Skeletal muscle satellite cell (primary cell): Measurements from ENCODE around the gene ADGRB3.

ENCODE experiments used
- H3K27me3 ChIP-seq: 2 replicates; pipeline ENCODE4 v1.7.0; 2013; ENCODE audit warnings: low read length; ENCODE audit not compliant: control insufficient read depth, insufficient read depth
- H3K36me3 ChIP-seq: 2 replicates; pipeline ENCODE4 v1.7.0; 2013; ENCODE audit warnings: mild to moderate bottlenecking, control low read depth, low read length; ENCODE audit not compliant: insufficient read depth
- H3K4me1 ChIP-seq: 2 replicates; pipeline ENCODE4 v1.7.0; 2013; ENCODE audit warnings: low read length; ENCODE audit not compliant: control insufficient read depth, insufficient read depth
- H3K4me2 ChIP-seq: 2 replicates; pipeline ENCODE4 v1.7.0; 2013; ENCODE audit warnings: mild to moderate bottlenecking, low read length
- H3K4me3 ChIP-seq: 2 replicates; pipeline ENCODE4 v1.7.0; 2013; ENCODE audit warnings: low read length
- H3K9ac ChIP-seq: 2 replicates; pipeline ENCODE4 v1.7.0; 2013; ENCODE audit warnings: mild to moderate bottlenecking, low read depth, low read length, moderate library complexity
- H3K9me3 ChIP-seq: replicated peaks from 2 replicates; pipeline ENCODE4 v1.7.0; 2013; ENCODE audit warnings: mild to moderate bottlenecking, control low read depth, low read length

Gene ADGRB3

DNA sequence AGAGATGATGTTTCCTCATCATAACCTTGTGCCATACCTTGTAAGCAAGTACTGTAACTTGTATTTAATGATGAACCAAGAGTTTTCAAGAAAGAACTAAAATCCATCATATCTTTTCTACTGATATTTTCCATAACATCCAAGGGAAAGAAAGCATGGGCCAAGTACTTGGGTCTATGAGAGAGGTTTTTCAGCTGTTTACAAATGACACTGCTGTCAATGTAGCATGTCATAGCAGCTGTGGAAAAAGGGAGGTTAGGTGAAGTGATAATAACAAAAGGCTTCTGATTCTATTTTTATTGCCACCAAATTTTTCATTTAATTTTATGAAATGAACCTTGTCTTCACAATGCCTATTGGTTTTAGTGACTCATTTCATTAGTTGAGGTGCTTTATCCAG, 679.4 kb downstream of the ADGRB3 start:
- Histone ChIP-seq H3K36me3 (no peaks in the 10 kb centered on the region), H3K9ac (no peak overlapping the region), H3K9me3 (no peaks in the 10 kb centered on the region), H3K27me3 (no peaks in the 10 kb centered on the region), H3K4me1 (no peaks in the 10 kb centered on the region), H3K4me2 (no peak overlapping the region), H3K4me3 (no peak overlapping the region)

GRCh38 chr6:69331886-69332285, 696.8 kb downstream of the ADGRB3 start:
- Histone ChIP-seq H3K9me3 (no peaks in the 10 kb centered on the region), H3K27me3 (no peaks in the 10 kb centered on the region), H3K4me3 (no peak overlapping the region), H3K4me2 (no peak overlapping the region), H3K9ac (no peak overlapping the region), H3K36me3 (no peaks in the 10 kb centered on the region), H3K4me1 (no peaks in the 10 kb centered on the region)

GRCh38 chr6:69337311-69337710, 702.2 kb downstream of the ADGRB3 start:
- H3K4me2 ChIP-seq, result no peak overlapping the region
- no peaks in the 10 kb centered on the region for H3K36me3 ChIP-seq
- H3K9me3 ChIP-seq, result no peaks in the 10 kb centered on the region
- H3K9ac ChIP-seq, result no peak overlapping the region
- no peak overlapping the region for H3K4me3 ChIP-seq
- no peaks in the 10 kb centered on the region for H3K4me1 ChIP-seq
- no peaks in the 10 kb centered on the region for H3K27me3 ChIP-seq

DNA sequence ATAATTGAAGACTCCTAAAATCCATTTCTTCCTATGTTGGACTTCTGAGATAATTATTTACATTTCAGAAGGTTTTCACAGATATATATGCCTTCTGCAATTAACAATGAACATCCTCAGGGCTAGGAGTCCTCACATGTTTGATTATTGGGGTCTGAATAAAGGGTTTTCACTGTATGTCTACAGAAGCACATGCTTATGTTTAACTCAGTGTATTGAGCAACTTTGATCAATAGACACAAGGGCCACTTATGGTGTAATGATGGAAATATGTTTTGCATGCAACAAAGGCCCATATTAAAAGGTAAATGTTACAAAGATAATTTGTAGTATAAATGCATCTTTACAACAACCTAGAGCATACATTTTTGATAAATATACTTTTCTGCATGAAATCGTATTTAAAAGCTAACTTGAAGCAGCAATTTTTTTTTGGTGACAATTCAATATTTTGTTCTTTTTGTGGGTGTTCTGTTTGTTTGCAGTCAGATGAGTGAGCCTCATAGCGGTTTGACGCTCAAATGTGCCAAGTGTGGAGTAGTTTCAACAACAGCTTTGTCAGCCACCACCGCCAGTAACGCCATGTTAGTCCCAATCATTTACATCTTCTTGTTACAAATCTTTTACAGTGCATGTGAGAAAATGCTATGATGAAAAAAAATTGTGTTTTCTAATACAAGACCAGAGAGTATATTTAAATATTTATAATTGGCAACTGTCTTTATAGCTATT, 703.5 kb downstream of the ADGRB3 start:
- Histone ChIP-seq H3K4me3 (no peak overlapping the region), H3K4me1 (no peaks in the 10 kb centered on the region), H3K9me3 (no peaks in the 10 kb centered on the region), H3K27me3 (no peaks in the 10 kb centered on the region), H3K36me3 (no peaks in the 10 kb centered on the region), H3K4me2 (no peak overlapping the region), H3K9ac (no peak overlapping the region)

GRCh38 chr6:69339163-69339550, 704.1 kb downstream of the ADGRB3 start:
- H3K4me3 ChIP-seq, result no peak overlapping the region
- no peak overlapping the region for H3K9ac ChIP-seq
- H3K36me3 ChIP-seq, result no peaks in the 10 kb centered on the region
- no peaks in the 10 kb centered on the region for H3K27me3 ChIP-seq
- no peaks in the 10 kb centered on the region for H3K9me3 ChIP-seq
- no peak overlapping the region for H3K4me2 ChIP-seq
- no peaks in the 10 kb centered on the region for H3K4me1 ChIP-seq

DNA sequence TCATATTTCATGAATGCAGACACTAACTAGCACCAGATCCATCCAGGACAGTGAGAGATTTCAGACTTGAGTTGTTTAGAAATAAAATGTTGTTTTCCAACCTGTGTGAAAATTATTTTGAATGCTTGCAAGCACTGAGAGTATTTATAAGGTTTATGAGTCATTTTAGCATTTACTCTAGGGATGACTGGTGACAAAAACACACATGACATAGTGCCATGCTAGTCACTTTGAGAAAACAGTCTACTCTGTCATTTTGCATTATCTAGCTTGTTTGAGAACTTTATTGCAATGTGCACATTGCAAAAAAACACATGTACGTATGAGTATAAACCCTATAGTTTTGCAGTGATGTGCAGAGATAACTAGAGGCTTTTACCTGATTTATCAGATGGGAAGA, 705.1 kb downstream of the ADGRB3 start:
- Histone ChIP-seq H3K9ac (no peak overlapping the region), H3K36me3 (no peaks in the 10 kb centered on the region), H3K4me1 (no peaks in the 10 kb centered on the region), H3K4me3 (no peak overlapping the region), H3K4me2 (no peak overlapping the region), H3K27me3 (no peaks in the 10 kb centered on the region), H3K9me3 (no peaks in the 10 kb centered on the region)

DNA sequence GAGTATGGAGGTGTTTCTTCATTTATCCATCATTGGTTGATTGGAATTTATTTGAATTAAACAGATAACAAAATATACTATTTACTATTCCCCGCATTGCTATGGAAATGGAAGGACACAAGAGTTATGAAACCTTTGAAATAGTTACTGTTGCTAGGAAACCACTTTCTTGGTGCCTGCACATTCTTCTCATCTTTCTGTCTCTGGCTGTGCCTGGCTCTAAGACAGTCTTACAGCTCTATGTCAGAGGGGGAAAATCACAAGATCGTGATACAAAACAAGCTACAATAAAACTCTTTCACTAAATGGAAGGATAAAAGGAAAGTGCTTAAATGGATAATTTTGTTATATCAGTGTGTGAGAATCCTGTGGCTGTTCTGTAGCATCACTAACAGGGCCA, 708.8 kb downstream of the ADGRB3 start:
- Histone ChIP-seq H3K4me1 (no peaks in the 10 kb centered on the region), H3K4me2 (no peak overlapping the region), H3K36me3 (no peaks in the 10 kb centered on the region), H3K4me3 (no peak overlapping the region), H3K9ac (no peak overlapping the region), H3K27me3 (no peaks in the 10 kb centered on the region), H3K9me3 (no peaks in the 10 kb centered on the region)

DNA sequence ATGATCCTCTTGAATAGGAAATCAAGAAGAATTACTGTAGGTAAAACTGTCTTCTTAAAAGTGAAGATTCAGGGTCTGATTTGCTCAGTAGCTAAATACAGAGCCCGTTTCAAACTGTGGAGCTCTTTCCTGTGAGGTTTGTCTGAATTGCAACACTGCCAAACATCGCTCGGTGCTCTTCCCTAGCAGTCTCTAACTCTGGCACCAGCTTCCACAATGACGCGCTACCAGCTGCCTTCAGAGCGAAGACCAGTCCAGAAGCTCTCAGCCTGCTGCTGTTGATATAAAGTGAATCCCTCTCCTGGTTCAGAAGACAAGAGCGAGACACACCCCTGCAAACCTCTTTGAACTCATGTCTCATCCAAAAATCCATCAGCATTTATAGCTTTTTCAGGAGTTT, 714.7 kb downstream of the ADGRB3 start:
- H3K9me3 ChIP-seq, result no peaks in the 10 kb centered on the region
- no peaks in the 10 kb centered on the region for H3K4me1 ChIP-seq
- H3K4me3 ChIP-seq, result no peak overlapping the region
- H3K4me2 ChIP-seq, result no peak overlapping the region
- H3K9ac ChIP-seq, result no peak overlapping the region
- H3K36me3 ChIP-seq, result no peaks in the 10 kb centered on the region
- no peaks in the 10 kb centered on the region for H3K27me3 ChIP-seq

DNA sequence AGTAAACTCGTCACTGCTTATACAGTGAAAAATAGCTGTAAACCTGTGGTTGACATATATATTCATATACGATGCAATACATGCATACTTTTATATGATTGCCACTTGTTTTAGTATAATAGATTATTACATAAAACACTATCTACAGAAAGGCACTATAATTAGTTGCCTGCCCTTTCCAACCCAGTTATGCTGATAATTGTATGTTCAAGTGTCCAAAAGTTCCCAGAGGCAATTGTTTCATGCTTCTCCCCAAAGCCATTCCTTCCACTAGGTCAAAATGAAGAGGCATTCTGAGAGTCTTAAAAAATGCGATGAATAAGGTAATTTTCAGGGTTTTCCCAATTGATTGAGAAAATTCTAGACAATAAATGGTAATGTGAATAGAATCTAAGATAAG, 727.1 kb downstream of the ADGRB3 start:
- Histone ChIP-seq H3K9ac (no peak overlapping the region), H3K4me1 (no peaks in the 10 kb centered on the region), H3K36me3 (no peaks in the 10 kb centered on the region), H3K9me3 (no peaks in the 10 kb centered on the region), H3K4me3 (no peak overlapping the region), H3K27me3 (no peaks in the 10 kb centered on the region), H3K4me2 (no peak overlapping the region)

DNA sequence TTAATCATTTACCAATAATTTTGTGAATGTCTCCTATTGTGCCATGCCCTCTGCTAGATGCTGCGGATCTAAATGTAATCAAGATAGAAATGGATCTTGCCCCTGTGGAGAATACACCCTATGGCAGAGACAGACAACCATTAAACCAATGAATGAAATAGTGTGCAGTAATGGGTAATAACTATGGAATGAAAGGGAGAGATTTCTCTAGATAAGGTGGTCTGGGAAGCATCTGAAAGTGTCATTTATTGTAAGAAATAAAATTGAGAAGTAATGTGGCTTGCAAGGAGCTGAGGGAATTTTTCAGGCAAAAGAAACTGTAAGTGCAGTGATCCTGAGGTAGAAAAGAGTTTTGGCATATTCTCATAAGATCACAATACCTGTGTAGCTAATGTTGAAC, 731.7 kb downstream of the ADGRB3 start:
- no peaks in the 10 kb centered on the region for H3K4me1 ChIP-seq
- H3K27me3 ChIP-seq, result no peaks in the 10 kb centered on the region
- no peak overlapping the region for H3K9ac ChIP-seq
- no peaks in the 10 kb centered on the region for H3K9me3 ChIP-seq
- H3K4me2 ChIP-seq, result no peak overlapping the region
- H3K4me3 ChIP-seq, result no peak overlapping the region
- no peaks in the 10 kb centered on the region for H3K36me3 ChIP-seq

DNA sequence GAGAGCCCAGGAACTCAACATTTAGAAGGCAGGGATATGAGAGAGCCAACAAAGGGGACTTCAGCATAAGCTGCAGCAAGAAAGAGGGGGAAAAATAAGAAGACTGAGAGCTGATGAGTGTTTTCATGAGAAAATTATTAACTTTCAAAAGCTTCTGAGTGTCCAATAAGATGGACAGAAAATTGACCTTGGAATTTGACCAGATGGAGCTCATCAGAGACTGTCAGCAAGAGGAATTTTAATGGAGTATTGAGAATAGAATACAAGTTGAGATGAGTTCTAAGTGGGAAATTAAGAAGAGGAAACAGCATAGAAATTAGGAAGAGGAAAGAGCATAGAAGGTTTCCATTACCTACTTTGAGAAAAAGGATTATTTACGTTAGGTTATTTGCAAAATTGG, 733.5 kb downstream of the ADGRB3 start:
- Histone ChIP-seq H3K27me3 (no peaks in the 10 kb centered on the region), H3K4me2 (no peak overlapping the region), H3K9ac (no peak overlapping the region), H3K9me3 (no peaks in the 10 kb centered on the region), H3K4me3 (no peak overlapping the region), H3K4me1 (no peaks in the 10 kb centered on the region), H3K36me3 (no peaks in the 10 kb centered on the region)

GRCh38 chr6:69370763-69371162, 735.7 kb downstream of the ADGRB3 start:
- H3K4me1 ChIP-seq, result no peaks in the 10 kb centered on the region
- H3K9ac ChIP-seq, result no peak overlapping the region
- H3K4me3 ChIP-seq, result no peak overlapping the region
- no peaks in the 10 kb centered on the region for H3K36me3 ChIP-seq
- H3K4me2 ChIP-seq, result no peak overlapping the region
- H3K9me3 ChIP-seq, result no peaks in the 10 kb centered on the region
- H3K27me3 ChIP-seq, result no peaks in the 10 kb centered on the region
